Stimulated activated CD4-positive, alpha-beta T cell treated with anti-CD3 and anti-CD28 coated beads, Interleukin-4, amount 100 ng/mL, for 1 hour (primary cell): ENCODE measurements around the gene CDC45.
"Not testable (repeated sequence)": the region's sequence is repeated elsewhere in the genome, so short reads cannot be mapped to it uniquely, and the experiment has no call there.

Experiments used
- DNase-seq: peaks from one replicate; pipeline ENCODE4 v3.0.0-alpha.2; 2020

The CDC45 gene

GRCh38 chr22:19533049-19533626, 53.4 kb downstream of the CDC45 start:
- DNase-seq: no peak

- no peak for DNase-seq
Measured at GRCh38 chr22:19533857-19534256, 54.1 kb downstream of the CDC45 start.

GRCh38 chr22:19535001-19535400, 55.3 kb downstream of the CDC45 start:
- DNase-seq: no peak

DNA sequence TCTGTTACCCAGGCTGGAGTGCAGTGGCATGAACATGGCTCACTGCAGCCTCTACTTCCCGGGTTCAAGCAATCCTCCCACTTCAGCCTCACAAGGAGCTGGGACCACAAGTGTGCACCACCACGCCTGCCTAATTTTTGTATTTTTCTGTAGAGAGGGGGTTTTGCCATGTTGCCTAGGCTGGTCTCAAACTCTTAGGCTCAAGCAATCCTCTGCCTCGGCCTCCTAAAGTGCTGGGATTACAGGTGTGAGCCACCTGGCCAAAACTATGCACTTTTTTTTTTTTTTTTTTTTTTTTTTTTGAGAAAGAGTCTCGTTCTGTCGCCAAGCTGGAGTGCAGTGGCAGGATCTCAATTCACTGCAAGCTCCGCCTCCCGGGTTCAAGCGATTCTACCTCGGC, 56.8 kb downstream of the CDC45 start:
- no peak for DNase-seq

GRCh38 chr22:19537941-19538488, 58.3 kb downstream of the CDC45 start:
- DNase-seq: no peak

DNA sequence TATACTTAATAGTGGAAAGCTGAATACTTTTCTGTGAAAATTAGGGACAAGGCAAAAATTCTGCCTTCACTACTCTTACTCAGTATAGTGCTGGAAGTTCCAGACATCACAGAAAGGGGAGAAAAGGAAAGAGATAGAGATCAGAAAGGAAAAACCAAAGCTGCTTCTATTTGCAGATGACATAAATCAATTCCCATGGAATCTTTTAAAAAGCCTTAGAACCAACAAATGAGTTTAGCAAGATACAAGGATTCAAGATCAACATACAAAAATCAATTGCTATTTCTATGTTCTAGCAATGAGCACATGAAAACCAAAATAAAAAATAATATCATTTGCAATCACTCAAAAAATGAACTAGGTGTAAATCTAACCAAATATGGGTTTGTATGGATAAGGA, 60.7 kb downstream of the CDC45 start:
- no peak for DNase-seq

DNA sequence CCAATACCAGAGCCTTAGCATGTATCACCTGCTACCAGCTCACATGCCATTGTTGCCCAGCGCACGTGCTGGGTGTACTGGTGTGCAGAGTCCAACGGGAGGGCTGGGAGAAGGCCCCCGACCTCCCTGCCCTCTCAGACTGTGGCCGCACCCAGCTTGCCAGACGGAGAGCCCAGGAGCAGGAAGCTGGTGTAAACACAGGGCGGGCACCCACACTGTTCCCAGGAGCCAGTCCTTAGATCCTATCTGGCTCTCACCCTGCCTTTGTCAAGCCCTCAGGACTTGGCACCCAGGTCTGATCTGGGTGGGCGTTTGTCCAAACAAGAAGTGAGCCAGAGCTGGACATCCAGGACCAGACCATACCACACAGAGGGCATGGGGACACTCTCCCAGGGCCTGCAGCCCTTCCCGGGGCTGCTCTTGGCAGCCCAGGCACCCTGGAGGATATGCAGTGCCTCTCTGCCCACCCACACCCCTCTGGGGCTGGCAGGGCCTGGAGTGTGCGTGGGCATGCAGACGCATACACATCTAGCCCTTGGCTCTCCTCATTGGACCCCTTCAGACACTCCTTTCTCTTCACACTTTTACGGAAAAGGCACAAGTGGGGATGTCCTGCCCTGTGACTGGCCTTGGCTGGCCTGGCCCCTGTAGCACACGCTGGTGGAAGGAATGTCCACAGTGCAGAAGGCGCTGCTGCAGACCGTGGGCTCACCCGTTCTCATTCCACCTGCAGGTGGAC, 64.4 kb downstream of the CDC45 start:
- no peak for DNase-seq

DNA sequence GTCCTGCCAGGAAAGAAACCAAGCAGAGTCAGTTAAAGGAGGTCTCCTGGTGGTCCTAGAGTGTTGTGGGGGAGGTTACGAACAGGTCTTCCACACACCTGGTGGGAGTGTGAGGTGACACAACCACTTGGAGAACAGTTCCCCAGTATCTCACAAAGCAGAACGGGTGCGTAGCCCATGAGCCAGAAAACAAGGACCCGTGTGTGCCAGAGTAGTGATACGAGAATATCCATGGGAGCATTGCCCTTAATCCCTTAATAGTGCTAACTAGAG, 66.2 kb downstream of the CDC45 start:
- no peak for DNase-seq

- DNase-seq: no peak
Measured at GRCh38 chr22:19546680-19547079, 67.0 kb downstream of the CDC45 start.

DNA sequence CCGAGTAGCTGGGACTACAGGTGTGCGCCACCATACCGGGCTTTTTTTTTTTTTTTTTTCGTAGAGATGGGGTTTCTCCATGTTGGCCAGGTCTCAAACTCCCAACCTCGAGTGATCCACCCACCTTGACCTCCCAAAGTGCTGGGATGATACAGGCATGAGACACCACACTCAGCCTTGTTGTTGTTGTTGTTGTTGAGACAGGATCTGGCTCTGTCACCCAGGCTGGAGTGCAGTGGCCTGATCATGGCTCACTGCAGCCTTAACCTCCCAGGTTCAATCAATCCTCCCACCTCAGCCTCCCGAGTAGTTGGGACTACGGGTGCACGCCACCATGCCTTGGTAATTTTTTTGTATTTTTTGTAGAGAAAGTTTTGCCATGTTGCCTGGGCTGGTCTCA, 67.9 kb downstream of the CDC45 start:
- DNase-seq: no peak

DNA sequence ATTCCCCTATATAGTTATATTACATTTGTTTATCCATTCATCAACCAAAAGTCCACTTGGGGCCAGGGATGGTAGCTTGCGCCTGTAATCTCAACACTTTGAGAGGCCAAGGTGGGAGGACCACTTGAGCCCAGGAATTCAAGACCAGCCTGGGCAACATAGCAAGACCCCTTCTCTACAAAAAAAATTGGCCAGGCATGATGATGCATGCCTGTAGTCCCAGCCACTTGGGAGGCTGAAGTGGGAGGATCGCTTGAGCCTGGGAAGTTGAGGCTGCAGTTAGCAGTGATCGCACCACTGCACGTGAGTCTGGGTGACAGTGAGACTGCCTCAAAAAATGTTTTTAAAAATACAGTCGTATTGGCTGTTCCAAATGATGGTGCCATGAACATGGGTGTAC, 68.7 kb downstream of the CDC45 start:
- DNase-seq: not testable (repeated sequence)

DNA sequence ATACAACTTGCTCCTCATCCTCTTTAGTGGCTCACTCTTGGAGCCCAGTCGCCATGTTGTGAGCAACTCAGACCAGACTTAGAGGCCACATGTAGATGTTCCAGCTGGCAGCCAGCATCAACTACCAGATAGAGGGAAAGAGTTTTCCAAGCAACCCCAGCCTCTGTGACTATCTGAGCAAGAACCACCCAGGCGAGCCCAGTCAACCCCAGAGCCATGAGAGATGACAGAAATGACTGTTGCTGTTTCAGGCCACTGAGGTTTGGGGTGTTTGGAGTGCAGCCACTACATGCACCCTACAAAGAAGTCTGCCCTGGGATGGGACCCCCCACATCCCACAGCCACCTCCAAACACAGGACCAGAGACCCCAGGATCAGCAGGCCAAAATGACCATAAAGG, 69.2 kb downstream of the CDC45 start:
- DNase-seq: no peak

DNA sequence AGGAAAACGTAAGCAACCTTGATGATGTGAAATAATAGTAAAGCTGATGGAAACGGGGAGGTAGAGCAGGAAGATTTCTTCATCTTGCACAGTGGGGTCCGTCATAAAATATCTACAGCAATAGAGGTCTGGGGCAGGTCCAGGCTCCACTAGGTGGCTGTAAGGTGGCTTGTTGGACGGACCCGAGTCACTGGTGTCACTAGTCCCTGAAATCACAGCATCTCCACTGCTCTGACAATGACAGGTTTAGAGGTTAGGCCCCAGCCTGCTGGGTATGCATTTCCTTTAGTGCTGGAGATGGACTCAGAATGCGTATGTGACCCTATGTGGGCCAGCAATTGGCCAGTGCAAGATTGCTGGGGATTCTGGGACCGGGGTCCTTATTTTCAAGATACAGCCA, 69.7 kb downstream of the CDC45 start:
- no peak for DNase-seq

- DNase-seq: no peak
Measured at GRCh38 chr22:19550382-19550781, 70.7 kb downstream of the CDC45 start.

DNA sequence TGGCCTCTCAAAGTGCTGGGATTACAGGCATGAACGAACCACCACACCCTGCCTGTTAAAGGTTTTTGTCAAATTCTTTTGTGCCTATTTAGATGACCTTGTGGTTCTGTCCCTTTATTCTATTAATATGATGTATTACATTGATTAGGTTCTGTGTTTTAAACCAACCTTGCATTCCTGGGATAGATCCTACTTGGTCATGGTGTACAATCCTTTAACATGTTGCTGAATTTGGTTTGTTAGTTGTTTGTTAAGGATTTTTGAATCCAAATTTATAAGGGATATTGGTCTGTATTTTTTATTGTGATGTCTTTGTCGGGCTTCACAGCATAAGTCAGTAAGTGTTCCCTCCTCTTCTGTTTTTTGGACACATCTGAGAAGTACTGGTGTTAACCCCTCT, 73.5 kb downstream of the CDC45 start:
- no peak for DNase-seq

GRCh38 chr22:19554834-19555404, 75.2 kb downstream of the CDC45 start:
- no peak for DNase-seq

- no peak for DNase-seq
Measured at GRCh38 chr22:19555651-19556050, 75.9 kb downstream of the CDC45 start.

DNA sequence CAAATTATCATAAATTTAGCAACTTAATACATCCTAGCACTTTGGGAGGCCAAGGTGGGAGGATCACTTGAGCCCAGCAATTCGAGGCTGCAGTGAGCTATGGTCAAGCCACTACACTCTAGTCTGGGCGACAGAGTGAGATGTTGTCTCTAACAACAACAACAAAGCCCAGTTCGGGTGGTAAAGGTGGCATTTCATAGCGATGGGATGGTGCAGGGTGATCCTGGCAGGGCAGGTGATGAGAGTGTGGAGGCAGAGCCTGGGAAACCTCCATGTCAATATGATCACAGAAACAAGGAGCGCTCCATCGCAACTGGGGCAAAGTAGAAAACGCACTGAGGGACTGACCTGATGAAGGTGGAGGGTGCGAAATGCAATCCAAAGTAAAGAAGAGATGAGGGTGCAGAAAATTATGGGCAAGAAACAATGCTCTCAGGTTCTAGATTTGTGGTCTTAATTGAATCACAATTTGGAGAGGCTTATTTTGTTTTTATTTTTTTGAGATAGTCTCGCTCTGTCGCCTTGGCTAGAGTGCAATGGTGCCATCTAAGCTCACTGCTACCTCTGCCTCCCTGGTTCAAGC, 77.3 kb downstream of the CDC45 start:
- DNase-seq: no peak

- DNase-seq: no peak
Measured at GRCh38 chr22:19559324-19559811, 79.6 kb downstream of the CDC45 start.

GRCh38 chr22:19559956-19560355, 80.2 kb downstream of the CDC45 start:
- no peak for DNase-seq

- no peak for DNase-seq
Measured at GRCh38 chr22:19565382-19566278, 85.9 kb downstream of the CDC45 start.

DNA sequence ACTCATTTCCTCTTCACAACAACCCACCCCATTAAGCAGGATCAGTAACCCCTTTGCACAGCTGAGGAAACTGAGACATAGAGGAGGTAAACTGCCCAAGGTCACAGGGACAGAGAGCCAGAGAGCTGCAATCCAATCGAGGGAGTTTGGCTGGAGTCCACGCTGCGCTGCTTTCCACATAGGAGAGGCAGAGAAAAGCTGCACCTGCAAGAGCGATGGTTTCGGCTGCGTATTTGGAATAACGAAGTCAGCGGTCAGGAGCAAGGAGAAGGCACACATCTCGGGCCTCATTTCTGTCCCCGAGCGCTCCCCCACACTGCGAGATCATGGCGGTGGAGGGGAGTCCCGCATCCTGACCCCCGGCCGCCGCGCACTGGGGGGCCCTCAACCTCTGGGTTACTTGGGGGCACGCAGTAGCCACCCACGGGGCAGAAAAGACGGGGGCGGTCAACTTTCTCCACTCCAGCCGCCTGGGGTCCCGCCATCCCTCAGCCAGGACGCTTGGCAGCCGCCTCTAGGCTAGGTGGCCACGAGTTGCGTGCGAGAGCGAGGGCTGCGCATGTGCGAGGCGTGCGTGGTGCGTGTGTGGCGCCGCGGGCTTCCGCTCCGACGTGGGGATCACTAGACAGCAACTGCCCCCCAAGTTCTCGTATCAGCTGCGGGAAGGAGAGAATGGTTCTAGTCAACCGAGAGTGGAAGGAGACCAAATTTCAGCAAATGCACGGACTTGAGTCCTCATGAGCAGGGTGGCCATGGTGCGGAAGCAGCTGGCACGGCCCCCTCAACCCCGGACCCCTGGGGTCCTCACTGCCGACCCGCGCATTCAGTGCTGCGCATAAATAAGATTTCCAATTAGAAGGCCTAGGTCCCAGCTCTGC, 86.8 kb downstream of the CDC45 start:
- no peak for DNase-seq
